GM19193 (cell line): ENCODE data around the gene SEMA4A.

ENCODE experiments used
- POLR2A ChIP-seq: IDR thresholded peaks from 4 replicates; pipeline ENCODE4 v1.6.1; 2011; ENCODE audit not compliant: insufficient read depth, insufficient read length; ENCODE audit errors: extremely low read depth

Gene SEMA4A

GRCh38 chr1:156114919-156115513 is 38.4 kb upstream of the SEMA4A start:
- TF ChIP-seq POLR2A: no peak

GRCh38 chr1:156115514-156116374 is 37.6 kb upstream of the SEMA4A start:
- TF ChIP-seq POLR2A: no peak

- no peak for TF ChIP-seq POLR2A
Measured at GRCh38 chr1:156117414-156118176, 35.8 kb upstream of the SEMA4A start.

GRCh38 chr1:156118177-156118868 is 35.1 kb upstream of the SEMA4A start:
- TF ChIP-seq POLR2A: no peak

GRCh38 chr1:156119503-156120209 is 33.7 kb upstream of the SEMA4A start:
- no peak for TF ChIP-seq POLR2A

- TF ChIP-seq POLR2A: no peak
Measured at GRCh38 chr1:156120318-156120717, 33.1 kb upstream of the SEMA4A start.

- no peak for TF ChIP-seq POLR2A
Measured at GRCh38 chr1:156121457-156121856, 31.9 kb upstream of the SEMA4A start.

- no peak for TF ChIP-seq POLR2A
Measured at GRCh38 chr1:156122086-156122485, 31.3 kb upstream of the SEMA4A start.

GRCh38 chr1:156122519-156123355 is 30.6 kb upstream of the SEMA4A start:
- TF ChIP-seq POLR2A: no peak

GRCh38 chr1:156123356-156124196 is 29.8 kb upstream of the SEMA4A start:
- TF ChIP-seq POLR2A: peak; percentile 19

- TF ChIP-seq POLR2A: peak; percentile 45
Measured at GRCh38 chr1:156124557-156125483, 28.6 kb upstream of the SEMA4A start.
